HG03520 (cell line): ENCODE data around the gene FRMD5.

Source experiments
- ATAC-seq: cut with Tn5 transposase; IDR thresholded peaks from one replicate; pipeline ENCODE4 v1.9.1; 2021; ENCODE audit warnings: mild to moderate bottlenecking, moderate library complexity; ENCODE audit not compliant: unreplicated experiment

FRMD5 gene

GRCh38 chr15:43901495-43901894 is 293.6 kb downstream of the FRMD5 start:
- no peak for ATAC-seq

DNA sequence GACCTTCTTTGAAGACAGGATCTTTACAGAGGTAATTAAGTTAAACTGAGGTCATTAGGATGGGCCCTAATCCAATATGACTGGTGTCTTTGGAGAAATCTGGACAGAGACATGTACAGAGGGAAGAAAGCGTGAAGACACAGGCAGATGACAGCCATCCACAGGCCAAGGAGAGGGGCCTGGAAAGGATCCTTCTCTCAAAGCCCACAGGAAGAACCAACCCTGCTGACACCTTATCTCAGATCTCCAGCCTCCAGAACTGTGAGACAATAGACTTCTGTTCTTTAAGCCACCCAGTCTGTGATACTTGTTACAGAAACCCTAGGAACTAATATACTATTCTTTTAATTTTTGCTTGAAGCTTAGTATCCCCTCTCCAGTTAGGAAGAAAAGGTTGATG is 294.1 kb downstream of the FRMD5 start:
- no peak for ATAC-seq

GRCh38 chr15:43899928-43900327 is 295.1 kb downstream of the FRMD5 start:
- ATAC-seq = no peak

GRCh38 chr15:43898891-43899290 is 296.2 kb downstream of the FRMD5 start:
- ATAC-seq = no peak

GRCh38 chr15:43896543-43896942 is 298.5 kb downstream of the FRMD5 start:
- ATAC-seq = no peak

- no peak for ATAC-seq
These were observed 299.5 kb downstream of the FRMD5 start for GRCh38 chr15:43895586-43895985.

- no peak for ATAC-seq
These were observed 301.1 kb downstream of the FRMD5 start for GRCh38 chr15:43893956-43894355.

- no peak for ATAC-seq
These were observed 306.0 kb downstream of the FRMD5 start for GRCh38 chr15:43889042-43889441.

DNA sequence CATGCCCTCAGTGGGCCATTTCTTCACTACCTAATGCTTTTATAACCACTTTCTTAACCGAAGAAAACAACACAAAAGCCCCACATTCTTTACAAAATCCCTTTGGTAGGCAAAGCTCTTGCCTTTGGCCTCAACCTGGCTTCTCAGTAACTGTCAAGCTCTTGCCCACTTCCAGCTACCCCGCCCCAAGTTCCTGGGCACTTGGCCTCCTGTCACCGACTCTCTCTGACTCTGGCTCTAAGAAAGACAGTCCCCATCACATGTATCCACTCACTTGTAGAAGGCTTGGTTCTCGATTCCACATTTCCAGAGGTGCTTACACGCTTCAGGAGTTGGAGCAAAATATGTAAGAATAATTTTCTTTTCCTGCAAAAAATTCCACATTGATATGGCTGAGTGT is 307.2 kb downstream of the FRMD5 start:
- ATAC-seq = no peak

DNA sequence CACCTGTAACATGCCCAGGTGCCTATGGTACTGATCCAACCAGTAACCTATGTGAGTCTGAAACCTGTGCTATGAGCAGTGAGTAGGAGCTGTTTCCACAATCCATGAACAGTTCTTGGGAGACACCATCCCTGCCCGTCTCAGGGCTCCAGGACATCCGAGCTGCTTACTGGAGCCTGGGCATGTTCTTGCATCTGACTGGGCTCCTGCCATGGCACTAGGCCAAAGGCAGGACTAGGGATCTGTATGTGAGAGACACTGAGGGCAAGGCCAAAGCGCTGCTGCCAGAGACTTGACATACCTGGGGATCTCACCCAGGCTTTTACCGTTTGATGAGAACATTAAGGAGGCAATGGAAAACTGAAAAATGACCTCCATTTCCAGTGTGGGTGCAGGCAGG is 308.5 kb downstream of the FRMD5 start:
- ATAC-seq = no peak

- no peak for ATAC-seq
These were observed 311.5 kb downstream of the FRMD5 start for GRCh38 chr15:43883571-43883970.

GRCh38 chr15:43881944-43882343 is 313.1 kb downstream of the FRMD5 start:
- ATAC-seq = no peak

GRCh38 chr15:43881245-43881644 is 313.8 kb downstream of the FRMD5 start:
- no peak for ATAC-seq

GRCh38 chr15:43880406-43881194 is 314.5 kb downstream of the FRMD5 start:
- ATAC-seq = no peak

DNA sequence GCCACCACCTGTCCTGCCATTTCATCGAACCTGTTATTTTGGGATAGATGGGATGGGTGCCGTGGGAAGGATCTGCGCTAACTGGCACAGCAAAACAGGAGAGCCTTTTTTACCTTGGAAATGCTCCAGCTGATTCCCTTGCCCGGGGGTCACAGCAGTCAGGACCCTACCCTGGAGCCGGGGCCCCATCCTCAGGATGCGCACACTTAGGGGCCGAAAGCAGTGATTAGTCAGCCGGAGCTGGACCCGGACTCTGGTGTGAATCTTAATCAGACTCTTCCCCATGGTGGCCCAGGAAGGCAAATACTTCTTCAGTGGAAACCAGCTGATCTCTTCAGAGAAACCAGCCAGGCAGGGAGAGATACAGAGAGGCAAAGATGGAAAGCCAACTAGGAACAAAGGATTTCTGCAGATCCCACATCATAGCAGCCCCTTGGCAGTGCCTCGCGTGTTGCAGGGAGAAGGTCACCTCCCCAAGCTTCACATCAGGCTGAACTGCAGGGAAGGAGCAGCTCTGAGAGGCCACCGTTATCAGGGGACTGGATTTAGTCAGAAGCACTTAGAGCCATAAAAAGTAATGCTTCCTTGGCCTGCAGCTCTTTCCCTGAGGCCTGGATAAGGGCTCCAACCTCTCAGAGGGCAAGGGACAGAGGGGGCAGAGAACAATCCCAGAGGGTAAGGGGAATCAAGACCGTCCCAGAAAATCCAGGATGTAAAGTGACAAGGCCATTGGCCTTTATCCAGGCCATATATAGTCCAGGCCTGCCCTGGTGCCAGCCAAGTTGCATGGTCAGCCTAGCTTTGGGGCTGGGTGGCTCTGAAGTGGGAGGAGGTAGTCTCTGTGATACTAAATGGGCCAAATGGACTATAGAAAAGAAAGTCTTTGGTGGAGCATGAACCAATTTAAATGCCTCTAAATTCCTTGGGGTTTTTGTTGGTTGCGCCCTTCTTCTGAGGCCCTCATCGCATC is 315.4 kb downstream of the FRMD5 start:
- ATAC-seq = no peak

DNA sequence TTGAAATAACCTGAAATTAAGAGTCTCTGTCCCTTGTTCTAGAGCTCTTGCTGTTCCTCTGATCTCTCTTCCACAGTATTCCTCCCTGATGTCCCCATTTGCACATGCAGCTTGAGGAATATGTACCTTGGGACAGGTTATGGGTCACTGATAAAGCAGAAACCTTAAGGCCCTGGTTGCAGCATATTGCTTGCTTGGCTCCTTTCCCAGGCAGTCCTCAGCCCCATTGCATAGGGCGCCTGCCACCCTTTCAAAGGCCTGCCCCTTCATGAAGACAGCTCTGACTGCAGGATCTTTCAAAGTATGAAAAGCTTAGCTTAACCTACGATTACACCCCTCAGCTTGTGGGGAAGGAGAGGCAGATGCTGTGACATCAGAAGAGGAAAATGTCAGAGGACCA is 316.6 kb downstream of the FRMD5 start:
- ATAC-seq = no peak

DNA sequence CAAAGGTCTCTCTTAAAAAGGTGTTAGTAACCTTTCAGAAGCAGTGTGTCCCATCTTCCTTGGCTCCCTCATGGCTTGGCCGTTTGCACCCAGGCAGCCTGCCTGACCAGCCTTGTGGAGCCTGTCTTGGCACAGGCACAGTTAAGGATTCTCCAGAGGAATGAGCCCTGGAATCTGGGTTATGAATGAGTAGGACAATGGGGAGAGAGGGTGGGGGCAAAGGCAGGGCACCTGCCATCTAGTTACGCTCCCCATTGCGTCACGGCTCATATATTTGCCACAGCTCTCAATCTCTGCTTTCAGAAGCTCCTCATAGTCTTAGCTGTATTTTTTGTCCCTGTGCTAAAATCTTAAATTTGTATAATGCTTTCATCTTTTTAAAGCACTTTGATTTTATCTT is 317.7 kb downstream of the FRMD5 start:
- ATAC-seq = no peak

DNA sequence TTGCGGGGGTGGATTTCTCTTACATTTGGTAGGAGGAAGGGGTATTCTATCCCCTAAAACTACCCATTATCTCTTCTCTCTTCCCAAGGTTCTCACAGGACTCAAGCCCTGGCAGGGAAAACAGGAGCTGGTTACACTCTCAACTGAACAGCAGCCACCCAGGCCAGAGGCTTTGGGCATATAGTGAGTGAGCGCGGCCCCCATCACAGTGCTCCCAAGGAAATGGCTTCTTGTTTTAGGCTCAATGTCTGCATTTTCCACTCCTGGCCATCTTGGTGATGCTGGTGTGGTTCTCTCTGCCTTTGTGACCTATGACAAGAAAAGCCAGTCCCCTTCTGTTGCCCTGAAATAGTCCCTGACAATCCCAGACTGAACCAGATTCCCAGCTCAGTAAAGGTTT is 318.2 kb downstream of the FRMD5 start:
- ATAC-seq = no peak

GRCh38 chr15:43873651-43874050 is 321.4 kb downstream of the FRMD5 start:
- ATAC-seq = no peak

DNA sequence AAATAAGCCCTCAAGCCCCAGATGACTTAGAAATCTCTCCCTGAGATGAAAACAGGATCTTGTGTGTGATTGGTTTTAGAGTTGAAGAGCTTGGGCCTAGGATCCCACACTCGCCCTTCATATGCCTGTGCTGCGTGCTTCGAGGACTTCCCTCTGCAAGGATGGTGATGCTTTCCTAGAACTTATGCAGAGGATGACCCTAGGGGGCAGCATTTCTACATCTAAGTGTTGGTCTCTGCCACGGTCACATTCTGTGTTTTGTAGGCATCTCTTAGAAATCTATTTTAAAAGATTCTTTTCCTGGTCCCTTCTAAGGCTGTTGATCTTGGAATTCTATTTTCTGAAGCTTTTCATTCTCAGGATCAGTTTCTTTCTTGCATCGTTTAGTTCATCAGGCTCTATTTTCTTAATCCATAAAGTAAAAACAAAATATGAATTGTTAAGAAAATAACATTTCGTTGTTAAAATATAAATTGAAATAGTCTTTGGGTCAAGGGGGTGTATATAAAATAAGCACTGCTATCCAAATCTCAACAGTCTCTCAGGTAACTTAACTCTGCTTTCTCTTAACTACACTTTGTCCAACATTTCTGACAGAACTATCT is 322.6 kb downstream of the FRMD5 start:
- ATAC-seq = no peak

DNA sequence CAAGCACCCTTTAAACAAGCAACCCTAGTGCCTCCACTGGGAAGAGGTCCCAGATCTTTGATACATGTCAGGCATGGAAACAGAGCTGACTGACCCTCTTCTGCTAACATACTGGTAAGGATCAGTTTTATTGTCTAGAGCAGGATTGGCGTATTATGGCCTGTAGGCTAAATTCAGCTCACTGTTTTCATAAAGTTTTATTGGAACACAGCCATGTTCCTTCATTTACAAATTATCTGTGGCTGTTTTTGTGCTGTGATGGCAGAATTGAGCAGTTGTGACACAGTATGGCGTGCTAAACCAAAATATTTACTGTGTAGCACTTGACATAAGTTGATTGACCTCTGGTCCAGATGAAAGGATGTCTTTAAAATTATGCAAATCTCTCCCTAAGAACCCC is 323.2 kb downstream of the FRMD5 start:
- ATAC-seq = no peak

GRCh38 chr15:43868406-43868805 is 326.7 kb downstream of the FRMD5 start:
- no peak for ATAC-seq
